Upper lobe of right lung (tissue), 1 donor: Measurements from ENCODE around the gene SFRP5. TPM values are rescaled to one million over a fixed set of nuclear protein-coding genes. Genes with fewer than 3 reads are reported as not detected.
A peak's percentile ranks its signal among the peaks of the same experiment; 100 is the strongest.

Source experiments
- ATAC-seq: fragments of 200-7000 bp; cut with Tn5 transposase; one replicate; pipeline ENCODE4 v1.9.1; 2020; ENCODE audit warnings: mild to moderate bottlenecking, moderate library complexity
- DNase-seq: peaks from one replicate; pipeline ENCODE4 v3.0.0-alpha.2; 2020
- H3K27ac ChIP-seq: fragments of 200-600 bp; one replicate; pipeline ENCODE4 v1.8.0; 2022
- H3K27me3 ChIP-seq: fragments of 200-600 bp; one replicate; pipeline ENCODE4 v1.8.0; 2022; ENCODE audit warnings: mild to moderate bottlenecking
- H3K36me3 ChIP-seq: fragments of 200-600 bp; one replicate; pipeline ENCODE4 v1.8.0; 2022
- H3K4me1 ChIP-seq: fragments of 200-600 bp; one replicate; pipeline ENCODE4 v1.8.0; 2022
- H3K4me3 ChIP-seq: fragments of 200-600 bp; one replicate; pipeline ENCODE4 v1.8.0; 2022; ENCODE audit warnings: mild to moderate bottlenecking
- H3K9me3 ChIP-seq: fragments of 200-600 bp; one replicate; pipeline ENCODE4 v1.8.0; 2022
- intact Hi-C: fragments of 100-400 bp; cut with DNase I; formaldehyde crosslinking; loops from one replicate; pipeline ENCODE4 v1.11.0; 2022
- total RNA-seq: library from RNA; stranded (reverse); fragmentation: NEBNext Ultra II Directional; extraction: Animal tissue kit (Norgen Biotek cat#: 25700); gene quantifications from one replicate; pipeline ENCODE4 v1.2.1, GENCODE V29; 2021
- TF ChIP-seq, protein P1 (sequence below): fragments of 200-600 bp; IDR thresholded peaks from one replicate; pipeline ENCODE4 v1.8.0; 2022; ENCODE audit warnings: antibody characterized with exemption
- donor health status: DM: no; HTN: yes; CAD: no; lungs with severe emphysema.

Gene SFRP5
- total RNA-seq, 1 donor from 2014 or later: 3.0 TPM

DNA sequence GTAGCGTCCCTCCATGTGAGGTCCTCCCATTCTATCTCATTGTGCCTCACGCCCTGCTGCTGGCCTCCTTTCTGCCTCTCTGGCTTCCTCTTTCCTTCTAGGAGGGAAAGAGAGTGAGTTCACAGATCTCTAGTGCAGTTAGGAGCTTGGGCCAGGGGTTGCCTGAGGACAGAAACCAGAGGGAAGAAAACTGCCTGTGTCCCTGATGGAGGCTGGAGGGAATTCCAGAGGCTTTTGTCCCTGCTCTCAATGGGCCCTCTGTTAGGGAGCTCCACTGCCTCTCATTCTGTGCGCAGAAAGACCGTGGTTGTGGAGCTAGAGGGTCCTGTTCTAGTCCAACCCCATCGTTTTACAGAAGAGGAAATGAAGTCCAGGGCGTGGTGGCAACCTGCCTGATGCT is 53.6 kb downstream of the SFRP5 start:
- TF ChIP-seq, protein P1, sequence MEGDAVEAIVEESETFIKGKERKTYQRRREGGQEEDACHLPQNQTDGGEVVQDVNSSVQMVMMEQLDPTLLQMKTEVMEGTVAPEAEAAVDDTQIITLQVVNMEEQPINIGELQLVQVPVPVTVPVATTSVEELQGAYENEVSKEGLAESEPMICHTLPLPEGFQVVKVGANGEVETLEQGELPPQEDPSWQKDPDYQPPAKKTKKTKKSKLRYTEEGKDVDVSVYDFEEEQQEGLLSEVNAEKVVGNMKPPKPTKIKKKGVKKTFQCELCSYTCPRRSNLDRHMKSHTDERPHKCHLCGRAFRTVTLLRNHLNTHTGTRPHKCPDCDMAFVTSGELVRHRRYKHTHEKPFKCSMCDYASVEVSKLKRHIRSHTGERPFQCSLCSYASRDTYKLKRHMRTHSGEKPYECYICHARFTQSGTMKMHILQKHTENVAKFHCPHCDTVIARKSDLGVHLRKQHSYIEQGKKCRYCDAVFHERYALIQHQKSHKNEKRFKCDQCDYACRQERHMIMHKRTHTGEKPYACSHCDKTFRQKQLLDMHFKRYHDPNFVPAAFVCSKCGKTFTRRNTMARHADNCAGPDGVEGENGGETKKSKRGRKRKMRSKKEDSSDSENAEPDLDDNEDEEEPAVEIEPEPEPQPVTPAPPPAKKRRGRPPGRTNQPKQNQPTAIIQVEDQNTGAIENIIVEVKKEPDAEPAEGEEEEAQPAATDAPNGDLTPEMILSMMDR: no peak
- no peak overlapping the region for H3K4me3 ChIP-seq
- peaks cover 14% of the 10 kb centered on the region for H3K36me3 ChIP-seq
- no peak for ATAC-seq
- peak overlapping the region; percentile 58 for H3K27ac ChIP-seq
- no peak for DNase-seq
- no peaks in the 10 kb centered on the region for H3K27me3 ChIP-seq
- intact Hi-C loops: no loop called here
- H3K4me1 ChIP-seq: peaks cover 42% of the 10 kb centered on the region
- no peaks in the 10 kb centered on the region for H3K9me3 ChIP-seq

DNA sequence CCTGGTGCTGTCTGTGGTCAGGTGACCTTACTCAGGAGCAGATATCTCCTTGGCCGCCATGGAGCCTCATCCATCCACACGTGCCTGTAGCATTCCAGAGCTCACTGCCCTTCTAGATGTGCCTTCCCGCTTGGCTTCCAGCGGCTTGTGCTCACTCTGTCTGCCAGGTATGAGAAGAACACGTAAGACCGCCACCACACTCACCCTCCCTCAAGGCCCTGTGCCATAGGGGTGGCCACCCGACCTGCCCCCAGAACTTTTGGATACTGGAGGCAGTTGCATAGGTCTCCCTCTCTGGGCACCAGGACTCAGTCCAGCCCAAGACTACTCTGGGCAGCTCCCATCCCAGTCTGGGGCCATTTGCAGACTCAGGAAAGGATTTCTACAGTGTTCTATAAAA is 54.2 kb downstream of the SFRP5 start:
- peaks cover 48% of the 10 kb centered on the region for H3K4me1 ChIP-seq

More for the DNA sequence above, 54.2 kb downstream of the SFRP5 start:
- Histone ChIP-seq H3K9me3 (no peaks in the 10 kb centered on the region), H3K27ac (peak overlapping the region; percentile 58), H3K4me3 (no peak overlapping the region), H3K27me3 (no peaks in the 10 kb centered on the region), H3K36me3 (peaks cover 14% of the 10 kb centered on the region)
- TF ChIP-seq, protein P1: no peak
- DNase-seq: no peak
- intact Hi-C loops: no loop called here
- ATAC-seq: no peak

Other genes with a start within 250 kb of the SFRP5 start
- 0.98 TPM for gene ANKRD2, start 199.2 kb downstream of the SFRP5 start, total RNA-seq
- gene HOGA1, start 187.6 kb downstream of the SFRP5 start, total RNA-seq: 2.3 TPM
- not detected for gene C10orf62, start 182.3 kb downstream of the SFRP5 start, total RNA-seq
- gene MORN4, start 138.5 kb downstream of the SFRP5 start, total RNA-seq: 3.8 TPM
- gene PI4K2A, start 131.3 kb downstream of the SFRP5 start, total RNA-seq: 28.3 TPM
- 20.5 TPM for gene AVPI1, start 84.8 kb downstream of the SFRP5 start, total RNA-seq
- 43.8 TPM for gene MARVELD1, start 58.3 kb downstream of the SFRP5 start, total RNA-seq
- 29.4 TPM for gene ZFYVE27, start 34.9 kb downstream of the SFRP5 start, total RNA-seq
- gene GOLGA7B, start 77.8 kb upstream of the SFRP5 start, total RNA-seq: 0.98 TPM